COLO668 (cell line): ENCODE data around the gene SIDT1.
A peak's percentile ranks its signal among the peaks of the same experiment; 100 is the strongest.

Source experiments
- DNase-seq: peaks from one replicate; lab custom pipeline; 2025; ENCODE audit not compliant: unreplicated experiment; lab: John Stamatoyannopoulos, UW

SIDT1 gene

DNA sequence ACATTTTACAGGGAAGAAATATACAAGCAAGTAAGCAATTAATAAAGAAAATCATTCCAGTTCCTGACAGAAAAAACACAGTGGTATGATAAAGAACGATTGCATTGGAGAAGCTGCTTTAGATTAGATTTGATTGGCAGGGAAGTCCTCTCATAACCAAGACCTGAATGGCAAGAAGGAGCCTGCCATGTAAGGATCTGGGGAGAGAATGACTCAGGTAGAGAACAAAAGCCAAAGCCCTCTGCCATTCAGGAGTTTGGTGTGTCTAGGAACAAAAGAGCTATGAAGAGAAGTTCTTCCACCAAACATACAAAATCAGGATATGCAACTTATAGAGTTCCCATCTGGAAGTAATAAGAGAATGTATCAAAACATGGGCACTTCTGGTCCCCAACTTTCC, 57.6 kb downstream of the SIDT1 start:
- DNase-seq, result no peak

DNA sequence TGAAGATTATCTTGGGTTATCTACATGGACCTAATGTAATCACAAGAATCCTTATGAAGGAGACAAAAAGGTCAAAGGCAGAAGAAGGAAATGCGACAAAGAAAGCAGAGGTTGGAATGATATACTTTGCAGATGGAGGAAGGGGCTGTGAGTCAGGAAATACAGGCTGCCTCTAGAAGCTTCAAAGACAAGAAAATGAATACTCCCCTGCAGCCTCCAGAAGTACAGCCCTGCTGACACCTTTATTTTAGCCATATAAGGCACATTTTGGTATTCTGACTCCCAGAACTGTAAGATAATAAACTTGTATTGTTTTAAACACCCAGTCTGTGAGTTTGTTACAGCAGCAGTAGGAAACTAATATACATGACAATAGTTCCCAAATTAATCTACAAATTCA, 58.6 kb downstream of the SIDT1 start:
- DNase-seq, result no peak

DNA sequence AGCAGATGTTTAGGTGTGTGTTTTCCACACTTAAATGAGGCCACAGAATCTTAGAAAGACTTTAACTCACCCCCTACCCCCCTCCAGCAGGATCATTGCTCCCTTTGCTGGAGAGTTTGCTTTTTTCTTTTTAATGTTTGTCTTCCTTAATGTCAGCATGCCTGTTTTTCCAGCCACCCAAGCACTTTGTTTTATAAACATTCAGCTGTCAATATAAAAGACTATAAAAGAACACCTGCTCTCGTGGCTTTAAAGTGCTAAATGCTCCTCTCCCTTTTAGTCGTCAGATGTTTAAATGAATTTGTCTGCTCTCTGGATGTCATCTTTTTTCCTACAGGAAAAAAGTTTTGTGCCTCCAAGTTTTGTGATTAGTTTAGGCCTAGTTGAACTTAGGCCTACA, 61.7 kb downstream of the SIDT1 start:
- DNase-seq, result no peak

DNA sequence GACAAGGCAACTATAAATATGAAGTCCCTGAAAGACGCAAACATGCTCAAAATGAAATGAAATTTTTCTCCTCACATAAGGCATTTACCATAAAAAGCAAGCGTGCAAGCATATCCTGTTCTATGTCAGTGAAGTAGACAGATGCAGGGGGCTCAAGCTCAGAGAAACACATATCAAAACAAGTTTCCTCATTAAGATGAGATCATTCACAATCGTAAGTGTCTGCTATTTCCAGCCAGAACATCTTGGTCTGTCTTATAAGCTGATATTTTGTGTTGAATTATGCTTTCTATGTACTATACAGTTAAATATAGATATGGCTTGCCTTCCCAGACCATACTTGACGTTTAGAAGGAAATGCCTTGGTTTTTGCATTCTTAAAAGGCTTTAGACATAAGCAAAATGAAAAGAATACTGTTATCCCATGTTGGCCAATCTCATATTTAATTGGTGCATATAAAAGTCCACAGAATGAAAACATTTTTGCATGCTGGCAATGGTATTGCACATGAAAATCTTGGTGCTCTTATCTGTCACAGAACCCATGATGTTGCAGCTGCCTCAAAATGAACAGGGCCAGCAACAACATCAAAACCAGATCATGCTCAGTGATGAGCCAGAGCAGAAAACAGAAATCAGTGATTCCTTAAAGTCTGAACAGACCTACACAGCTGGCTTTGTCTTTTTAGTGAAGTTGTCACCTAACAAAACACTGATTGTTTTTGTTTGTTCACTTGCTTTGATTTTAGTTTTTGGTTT, 65.4 kb downstream of the SIDT1 start:
- DNase-seq, result no peak

DNA sequence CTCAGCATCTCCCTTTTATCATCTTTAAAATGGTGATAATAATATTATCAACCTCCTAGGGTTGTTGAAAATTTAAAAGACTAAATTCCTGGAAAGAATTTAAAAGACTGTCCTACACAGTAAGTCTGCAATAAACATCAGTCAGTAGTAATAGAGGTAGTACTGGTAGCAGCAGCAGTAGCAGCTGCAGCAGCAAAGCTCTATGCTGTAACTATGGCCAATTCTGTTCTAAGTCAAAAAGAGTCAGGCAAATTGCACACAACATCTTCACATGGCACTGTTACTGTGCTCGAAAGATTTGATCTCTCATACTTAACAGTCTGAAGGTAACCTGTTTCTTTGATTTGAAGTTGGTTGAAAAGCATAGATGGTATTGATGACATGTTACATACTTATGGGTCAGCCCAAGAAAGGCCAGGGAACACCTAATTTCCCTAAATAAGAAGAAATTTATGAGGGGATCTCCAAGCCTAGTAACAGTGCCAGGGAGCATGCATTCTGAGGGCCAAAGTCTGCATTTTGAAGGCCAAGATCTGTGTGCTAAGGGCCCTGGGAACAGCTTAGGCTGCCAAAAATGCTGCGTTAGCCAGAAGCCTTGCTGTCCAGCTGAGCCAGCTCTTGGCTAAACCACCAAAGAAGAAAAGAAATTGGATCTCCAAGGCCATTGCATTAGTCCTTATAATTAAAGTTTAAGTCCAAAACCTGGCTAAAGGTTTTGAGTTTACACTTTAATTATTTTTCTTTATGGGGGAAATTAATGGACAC, 68.2 kb downstream of the SIDT1 start:
- no peak for DNase-seq

DNA sequence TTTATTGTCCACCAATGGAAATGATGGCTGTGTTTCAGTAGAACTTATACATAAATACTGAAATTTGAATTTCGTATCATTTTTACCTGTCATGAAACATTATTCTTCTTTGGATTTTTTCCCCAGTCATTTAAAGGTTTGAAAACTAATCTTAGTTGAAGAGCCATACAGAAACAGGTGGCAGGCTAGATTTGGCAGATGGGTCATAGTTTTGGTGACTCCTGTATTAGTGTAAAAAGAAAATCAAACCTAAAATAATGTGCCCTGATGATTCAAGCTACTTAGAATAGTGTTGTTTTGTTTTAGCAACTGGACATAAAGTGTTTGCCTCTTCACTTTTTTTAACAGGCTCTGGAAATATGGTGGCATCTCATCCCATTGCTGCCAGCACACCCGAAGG, 68.9 kb downstream of the SIDT1 start:
- no peak for DNase-seq

DNA sequence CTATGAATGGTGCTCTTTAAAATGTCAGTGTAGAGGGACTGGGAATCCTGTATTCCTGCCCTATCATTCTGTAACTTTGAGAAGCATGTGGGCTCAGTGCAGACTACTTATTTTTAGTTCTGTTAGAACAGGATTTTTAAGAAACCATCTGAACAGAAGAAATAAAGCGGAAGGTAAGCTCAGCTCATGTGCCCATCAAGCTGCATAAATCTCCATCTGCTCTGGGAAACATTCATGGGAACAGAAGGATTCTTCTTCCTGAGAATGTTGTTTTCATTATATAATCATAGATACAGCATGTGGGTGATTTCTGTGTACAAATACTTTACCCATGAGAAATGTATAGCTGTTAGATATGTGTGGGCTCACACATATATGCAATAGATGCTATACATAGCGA, 69.9 kb downstream of the SIDT1 start:
- DNase-seq, result no peak

DNA sequence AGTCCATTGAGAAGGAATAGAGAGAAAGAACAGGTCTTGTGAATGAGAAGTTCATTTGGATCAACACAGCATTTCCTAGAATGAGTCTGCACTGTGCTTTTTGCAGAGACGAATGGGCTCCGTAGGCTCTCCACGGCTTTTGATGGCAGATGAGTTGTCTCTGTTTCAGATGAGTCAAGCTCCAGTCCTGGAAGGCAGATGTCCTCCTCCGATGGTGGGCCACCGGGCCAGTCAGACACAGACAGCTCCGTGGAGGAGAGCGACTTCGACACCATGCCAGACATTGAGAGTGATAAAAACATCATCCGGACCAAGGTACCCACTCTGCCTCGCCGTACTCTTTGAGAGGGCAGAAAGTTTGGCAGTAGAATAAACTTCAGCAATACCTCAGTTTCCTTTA, 70.5 kb downstream of the SIDT1 start:
- no peak for DNase-seq

DNA sequence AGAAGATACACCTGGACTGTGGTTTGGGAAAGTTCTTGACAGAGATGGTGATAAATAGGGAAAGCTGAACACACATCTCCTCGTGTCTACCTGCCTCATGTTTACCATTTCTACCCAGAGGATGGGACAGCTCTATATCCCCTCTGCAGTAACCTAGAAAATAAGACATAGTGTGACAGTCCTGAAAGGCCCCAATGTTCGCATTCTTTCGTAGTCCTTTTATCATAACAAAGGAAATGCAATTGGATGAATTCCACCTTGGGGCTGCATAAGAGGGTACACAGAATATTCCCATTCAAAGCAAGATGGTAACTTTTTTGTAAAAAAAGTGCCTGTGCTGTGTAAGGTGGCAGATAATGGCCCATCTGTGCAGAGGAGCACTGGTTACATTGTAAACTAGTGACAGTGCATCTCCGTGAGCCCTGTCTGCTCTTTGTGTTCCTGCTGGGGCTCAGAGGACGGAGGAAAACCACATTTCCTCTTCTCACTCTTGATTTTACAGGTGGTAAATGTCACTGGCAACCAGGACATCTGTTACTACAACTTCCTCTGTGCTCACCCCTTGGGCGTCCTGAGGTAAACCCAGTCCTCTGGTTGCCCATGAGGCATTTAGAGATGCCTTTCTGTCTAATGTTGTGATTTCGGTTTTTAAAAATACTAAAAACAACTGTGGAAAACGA, 74.3 kb downstream of the SIDT1 start:
- DNase-seq, result no peak

DNA sequence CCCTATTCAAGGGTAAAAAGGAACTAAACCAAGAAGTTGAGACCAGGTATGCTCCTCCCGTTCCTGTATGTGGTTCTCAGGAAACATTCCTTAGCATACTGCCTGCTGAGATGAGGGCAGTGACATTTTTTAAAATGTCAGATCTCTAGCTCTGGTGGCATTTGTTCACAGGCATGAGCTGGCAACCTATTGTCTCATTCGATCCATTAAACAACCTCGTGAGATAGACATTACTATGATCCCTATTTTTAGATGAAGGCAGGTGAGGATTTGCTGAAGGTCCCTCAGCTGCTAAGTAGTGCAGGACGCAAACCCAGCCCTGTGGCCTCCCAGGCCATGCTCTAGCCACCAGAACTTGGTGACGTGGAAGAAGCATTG, 74.9 kb downstream of the SIDT1 start:
- no peak for DNase-seq

DNA sequence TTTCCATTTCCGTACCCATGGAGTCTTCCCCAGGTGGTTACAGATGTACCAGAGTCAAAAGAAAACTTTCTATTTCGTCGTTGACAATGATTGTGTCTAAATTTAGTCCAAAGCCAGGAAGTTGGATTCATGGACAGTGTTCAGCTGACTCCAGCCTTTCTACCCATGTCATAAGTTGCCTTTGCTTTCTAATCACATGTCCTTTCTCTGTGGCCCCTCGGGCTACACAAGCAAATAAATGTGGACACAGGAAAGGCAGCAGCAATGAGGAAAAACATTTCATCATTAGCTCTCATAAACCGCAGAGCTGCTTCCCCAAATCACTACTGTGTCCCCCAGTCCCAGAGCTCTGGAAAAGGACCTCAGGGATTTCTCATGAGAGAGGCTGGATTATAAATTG, 82.0 kb downstream of the SIDT1 start:
- no peak for DNase-seq

DNA sequence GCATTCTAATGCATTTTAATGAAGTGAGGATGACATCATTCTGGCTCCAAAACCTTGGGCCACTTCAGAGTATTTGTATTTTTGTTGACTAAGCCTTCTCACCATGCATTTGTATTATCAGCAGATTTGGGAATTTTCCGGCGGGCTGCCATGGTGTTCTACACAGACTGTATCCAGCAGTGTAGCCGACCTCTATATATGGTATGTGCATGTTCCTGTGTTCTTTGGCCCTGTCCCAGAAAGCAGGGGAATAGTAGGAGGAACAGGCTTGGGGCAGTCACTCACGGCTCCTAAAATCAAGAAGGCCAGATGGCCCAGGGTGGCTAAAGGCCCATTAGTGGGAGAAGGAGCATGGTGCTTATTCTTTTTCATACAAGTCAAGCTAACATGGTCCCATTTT, 83.6 kb downstream of the SIDT1 start:
- no peak for DNase-seq

DNA sequence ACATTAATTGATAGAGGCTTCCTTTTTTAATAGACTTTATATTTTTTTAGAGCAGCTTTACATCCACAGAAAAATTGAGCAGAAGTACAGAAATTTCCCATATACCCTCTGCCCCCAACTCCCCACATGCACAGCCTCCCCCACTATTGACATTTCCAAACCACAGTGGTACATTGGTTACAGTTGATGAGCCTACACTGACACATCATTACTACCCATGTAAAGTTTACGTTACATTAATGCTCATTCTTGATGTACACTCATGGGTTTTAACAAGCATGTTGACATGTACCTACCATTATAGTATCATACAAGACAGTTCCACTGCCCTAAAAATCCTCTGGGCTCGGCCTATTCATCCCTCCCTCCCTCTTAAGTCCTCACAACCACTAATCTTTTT, 85.4 kb downstream of the SIDT1 start:
- DNase-seq, result no peak

DNA sequence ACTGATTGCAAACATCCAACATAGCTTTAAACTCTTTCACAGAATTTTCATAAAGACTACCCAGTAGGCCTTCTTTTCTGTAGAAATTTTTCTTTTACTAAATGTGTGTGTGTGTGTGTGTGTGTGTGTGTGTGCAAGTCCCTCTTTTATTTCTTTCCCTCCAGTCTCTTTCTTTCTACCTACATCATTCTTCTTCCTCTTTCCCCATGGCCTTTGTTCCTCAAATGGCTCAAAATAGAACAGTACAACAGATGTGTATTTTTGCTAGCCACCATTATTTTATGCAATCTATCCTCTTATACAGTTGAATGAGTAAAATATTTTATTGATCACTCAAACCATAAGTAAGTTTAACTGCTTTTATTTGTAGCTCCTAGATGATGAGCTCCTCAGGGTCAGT, 87.7 kb downstream of the SIDT1 start:
- no peak for DNase-seq

DNA sequence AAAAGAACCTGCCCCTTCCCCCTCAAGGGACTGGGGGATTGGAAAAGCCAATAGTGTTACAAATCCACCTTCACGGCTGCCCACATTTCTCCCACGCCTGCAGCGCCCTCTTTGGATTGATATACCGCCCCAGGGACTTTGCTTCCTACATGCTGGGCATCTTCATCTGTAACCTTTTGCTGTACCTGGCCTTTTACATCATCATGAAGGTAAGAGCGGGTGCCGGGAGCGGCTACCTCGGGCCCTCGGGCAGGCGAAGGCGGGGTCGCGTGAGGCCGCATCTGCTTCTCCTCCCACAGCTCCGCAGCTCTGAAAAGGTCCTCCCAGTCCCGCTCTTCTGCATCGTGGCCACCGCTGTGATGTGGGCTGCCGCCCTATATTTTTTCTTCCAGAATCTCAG, 91.0 kb downstream of the SIDT1 start:
- peak; percentile 4 for DNase-seq

DNA sequence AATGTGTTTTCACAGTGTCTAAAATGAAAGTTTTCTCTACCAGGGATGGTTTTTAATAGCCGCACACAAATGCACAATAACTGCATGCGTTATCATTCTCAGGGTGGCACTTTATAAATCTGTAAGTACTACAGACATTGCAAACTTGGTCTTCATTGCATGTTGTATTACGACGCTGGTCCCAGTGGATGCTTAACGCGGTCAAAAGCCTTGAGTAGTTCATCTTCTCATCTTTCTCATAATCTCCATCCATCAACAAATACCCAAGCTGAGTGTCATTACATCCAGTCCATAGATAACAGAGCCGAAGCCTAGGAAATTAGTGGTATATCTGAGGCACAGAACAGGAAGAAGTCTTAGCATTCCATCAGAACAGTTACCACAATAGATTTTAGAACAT, 91.5 kb downstream of the SIDT1 start:
- no peak for DNase-seq

DNA sequence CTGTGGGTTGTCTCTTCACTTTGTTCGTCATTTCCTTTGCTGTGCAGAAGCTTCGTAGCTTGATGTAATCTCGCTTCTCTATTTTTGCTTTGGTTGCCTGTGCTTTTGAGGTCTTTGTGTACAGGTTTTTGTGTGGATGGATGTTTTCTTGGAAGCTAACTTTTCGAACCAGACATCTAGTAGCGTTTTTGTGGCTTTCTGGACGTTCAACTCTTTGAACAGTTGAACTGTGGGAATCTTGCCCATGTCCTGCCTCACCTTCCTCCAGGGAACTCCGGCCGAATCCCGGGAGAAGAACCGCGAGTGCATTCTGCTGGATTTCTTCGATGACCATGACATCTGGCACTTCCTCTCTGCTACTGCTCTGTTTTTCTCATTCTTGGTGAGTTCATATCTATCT, 93.5 kb downstream of the SIDT1 start:
- DNase-seq, result no peak

DNA sequence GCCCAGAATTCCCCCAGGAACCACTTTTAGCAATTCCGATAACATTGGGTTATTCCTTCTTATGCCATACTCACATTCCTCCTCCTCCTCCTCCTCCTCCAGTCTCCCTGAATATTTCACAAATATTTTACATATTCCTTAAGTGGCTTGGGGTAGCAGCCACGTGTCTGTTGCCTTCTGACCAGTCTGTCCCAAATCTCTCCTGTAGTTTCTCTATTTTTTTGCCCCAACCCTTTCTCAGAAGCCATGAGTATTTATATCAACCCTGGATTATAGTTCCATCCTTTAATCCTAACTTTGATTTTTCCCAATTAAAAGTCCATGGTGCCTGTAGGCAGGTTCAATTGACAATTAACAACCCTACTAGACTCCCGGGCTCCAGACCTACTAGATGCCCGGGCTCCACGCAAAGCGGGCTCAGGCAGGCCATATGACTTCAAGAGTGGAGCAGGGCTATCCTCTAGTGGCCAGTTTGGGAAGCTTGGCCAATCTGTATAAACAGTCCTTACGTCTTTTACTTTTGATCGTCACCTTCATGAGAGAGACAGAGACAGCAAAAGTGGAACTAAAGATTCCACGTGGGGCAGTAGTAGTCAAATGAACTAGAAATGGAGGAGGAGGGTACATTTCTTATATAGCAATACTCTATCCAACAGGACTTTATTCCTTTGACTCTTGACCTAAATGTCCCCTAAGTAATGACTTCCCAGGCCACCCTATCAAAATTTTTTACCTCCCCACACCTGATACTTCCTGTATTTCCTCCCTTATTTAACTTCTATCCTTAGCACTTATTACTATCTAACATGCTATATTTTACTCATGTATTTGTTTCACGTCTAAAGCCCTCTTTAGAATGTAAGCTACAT, 94.4 kb downstream of the SIDT1 start:
- DNase-seq, result peak; percentile 42

DNA sequence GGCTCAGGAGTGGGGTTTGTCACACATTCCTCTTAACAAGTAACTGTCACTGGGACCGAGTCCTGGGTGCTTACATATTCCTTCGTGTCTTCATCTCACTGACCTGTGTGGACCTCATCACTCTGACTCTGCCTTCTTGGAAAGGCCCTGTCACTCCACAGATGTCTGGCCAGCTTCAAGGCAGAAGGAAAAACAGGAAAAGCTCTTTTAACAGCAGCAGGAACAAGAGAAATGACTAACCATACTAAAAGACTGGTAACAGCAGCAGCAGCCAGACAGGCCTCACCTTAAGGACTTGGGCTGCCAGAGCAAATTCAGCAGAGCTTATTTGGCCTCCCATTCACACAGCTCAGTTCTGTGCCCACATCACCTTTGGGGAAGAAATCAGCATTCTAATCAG, 96.0 kb downstream of the SIDT1 start:
- no peak for DNase-seq

DNA sequence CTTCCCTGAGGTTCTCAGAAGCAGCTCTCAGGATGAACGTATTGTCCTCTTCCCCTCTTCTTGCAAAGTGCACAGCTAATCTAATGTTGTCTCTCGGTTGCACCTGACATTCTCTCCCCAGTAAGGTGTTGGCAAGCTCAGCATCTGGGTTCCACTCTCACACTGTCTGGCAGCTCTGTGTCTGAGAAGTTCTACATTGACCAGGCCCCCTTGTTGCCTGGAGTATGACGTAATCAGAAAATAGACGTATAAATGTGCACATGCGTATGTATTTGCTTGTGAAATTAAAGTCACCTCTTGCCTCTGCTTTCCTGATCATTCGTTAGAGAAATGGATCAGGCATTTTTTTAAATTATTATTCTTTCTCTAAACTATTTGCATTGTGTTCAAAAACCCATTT, 96.4 kb downstream of the SIDT1 start:
- no peak for DNase-seq
